Tibial nerve (tissue), 4 donors: Measurements from ENCODE around the gene KRTAP10-2. TPM values are rescaled to one million over a fixed set of nuclear protein-coding genes. Genes with fewer than 3 reads are reported as not detected.

ENCODE experiments used
- DNase-seq, 2 donors: peaks; one replicate each; pipeline ENCODE4 v3.0.0-alpha.2; 2019; ENCODE audit warnings: low spot score in 2 of 2
- H3K27ac ChIP-seq, 4 donors: fragments of 200-600 bp; sonication (generic) in 3 of 4; one replicate each; pipeline ENCODE4 v1.5.1; 2017 to 2019; ENCODE audit warnings: mild to moderate bottlenecking in 1 of 4
- H3K27me3 ChIP-seq, 2 donors: fragments of 200-600 bp; sonication (generic) in 1 of 2; one replicate each; pipeline versions ENCODE4 v1.5.1 to v1.6.0; 2017 to 2019
- H3K36me3 ChIP-seq, 3 donors: fragments of 200-600 bp; sonication (generic); one replicate each; pipeline ENCODE4 v1.5.1; 2018 to 2019
- H3K4me1 ChIP-seq, 4 donors: fragments of 200-600 bp; sonication (generic) in 3 of 4; one replicate each; pipeline ENCODE4 v1.5.1; 2017 to 2019
- H3K4me3 ChIP-seq, 4 donors: fragments of 200-600 bp; sonication (generic) in 3 of 4; one replicate each; pipeline ENCODE4 v1.5.1; 2017 to 2019; ENCODE audit warnings: mild to moderate bottlenecking in 1 of 4, moderate library complexity in 1 of 4
- H3K9me3 ChIP-seq, 4 donors: fragments of 200-600 bp; sonication (generic) in 3 of 4; one replicate each; pipeline ENCODE4 v1.5.1; 2017 to 2019
- CTCF ChIP-seq, 5 experiments: fragments of 200-600 bp in 3 of 5; fragments of 450-650 bp in 2 of 5; sonication (generic) in 3 of 5; IDR thresholded peaks; one replicate each; pipeline ENCODE4 v1.5.1; 2016 to 2019; ENCODE audit warnings: antibody characterized with exemption in 5 of 5, mild to moderate bottlenecking in 3 of 5, moderate library complexity in 2 of 5
- EP300 ChIP-seq, 2 donors: sonication (generic); formaldehyde crosslinking; IDR thresholded peaks; one replicate each; pipeline ENCODE4 v1.6.1; 2017; ENCODE audit warnings: antibody characterized with exemption in 2 of 2, mild to moderate bottlenecking in 1 of 2
- POLR2A ChIP-seq, 2 donors: fragments of 450-650 bp; IDR thresholded peaks; one replicate each; pipeline ENCODE4 v1.6.1; 2017; ENCODE audit warnings: antibody characterized with exemption in 2 of 2, mild to moderate bottlenecking in 2 of 2, moderate library complexity in 2 of 2
- WGBS, 2 donors: methylation state at CpG; one replicate each; pipeline ENCODE4 v1.1.5; 2018; 5-methylcytosine and 5-hydroxymethylcytosine counted together
- total RNA-seq, 4 donors: library from RNA; depleted of rRNA; stranded (reverse); fragments of >200 nt; gene quantifications; one replicate each; pipeline ENCODE4 v1.1.0, GENCODE V29; 2016

The KRTAP10-2 gene
- total RNA-seq, 4 donors from 2014 or later, result not detected

DNA sequence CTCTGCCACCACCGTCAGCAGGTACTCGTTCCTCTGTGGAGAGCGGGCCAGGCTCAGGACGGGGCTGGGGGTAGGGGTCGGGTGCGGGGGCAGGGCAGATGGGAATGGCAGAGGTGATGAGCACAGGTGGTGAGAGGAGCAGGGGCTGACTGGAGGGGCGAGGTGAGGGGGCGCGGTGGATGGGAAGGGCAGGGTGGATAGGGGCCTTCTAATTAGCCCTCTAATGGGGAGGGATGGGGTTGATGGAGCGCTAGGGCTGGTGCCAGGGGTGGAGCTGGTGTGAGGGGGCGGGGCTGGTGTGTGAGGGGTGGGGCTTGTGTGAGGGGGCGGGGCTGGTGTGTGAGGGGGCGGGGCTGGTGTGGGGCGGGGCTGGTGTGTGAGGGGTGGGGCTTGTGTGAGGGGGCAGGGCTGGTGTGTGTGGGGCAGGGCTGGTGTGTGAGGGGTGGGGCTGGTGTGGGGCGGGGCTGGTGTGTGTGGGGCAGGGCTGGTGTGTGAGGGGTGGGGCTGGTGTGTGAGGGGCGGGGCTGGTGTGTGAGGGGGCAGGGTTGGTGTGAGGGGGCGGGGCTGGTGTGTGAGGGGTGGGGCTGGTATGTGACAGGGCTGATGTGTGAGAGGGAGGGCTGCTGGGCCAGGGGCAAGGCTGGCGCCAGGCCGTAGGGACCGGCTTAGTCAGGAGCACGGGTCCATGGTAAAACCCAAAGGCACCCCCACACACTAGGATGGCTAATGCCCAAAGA is 17.2 kb downstream of the KRTAP10-2 start:
- peaks cover 0 to 5% (median 0%) of the 10 kb centered on the region in 4 donors for H3K9me3 ChIP-seq
- H3K27ac ChIP-seq, result no peak overlapping the region
- WGBS, 2 donors, result 93 to 98% methylated on average over 16 of the region's 21 CpGs
- H3K4me3 ChIP-seq, result no peak overlapping the region
- H3K27me3 ChIP-seq, result no peaks in the 10 kb centered on the region
- DNase-seq, result no peak
- TF ChIP-seq POLR2A (IDR thresholded peaks at IDR 0.05), result no peak
- TF ChIP-seq CTCF (IDR thresholded peaks at IDR 0.05), result no peak
- no peak for TF ChIP-seq EP300 (IDR thresholded peaks at IDR 0.05)
- H3K36me3 ChIP-seq, result no peaks in the 10 kb centered on the region
- no peaks in the 10 kb centered on the region for H3K4me1 ChIP-seq

DNA sequence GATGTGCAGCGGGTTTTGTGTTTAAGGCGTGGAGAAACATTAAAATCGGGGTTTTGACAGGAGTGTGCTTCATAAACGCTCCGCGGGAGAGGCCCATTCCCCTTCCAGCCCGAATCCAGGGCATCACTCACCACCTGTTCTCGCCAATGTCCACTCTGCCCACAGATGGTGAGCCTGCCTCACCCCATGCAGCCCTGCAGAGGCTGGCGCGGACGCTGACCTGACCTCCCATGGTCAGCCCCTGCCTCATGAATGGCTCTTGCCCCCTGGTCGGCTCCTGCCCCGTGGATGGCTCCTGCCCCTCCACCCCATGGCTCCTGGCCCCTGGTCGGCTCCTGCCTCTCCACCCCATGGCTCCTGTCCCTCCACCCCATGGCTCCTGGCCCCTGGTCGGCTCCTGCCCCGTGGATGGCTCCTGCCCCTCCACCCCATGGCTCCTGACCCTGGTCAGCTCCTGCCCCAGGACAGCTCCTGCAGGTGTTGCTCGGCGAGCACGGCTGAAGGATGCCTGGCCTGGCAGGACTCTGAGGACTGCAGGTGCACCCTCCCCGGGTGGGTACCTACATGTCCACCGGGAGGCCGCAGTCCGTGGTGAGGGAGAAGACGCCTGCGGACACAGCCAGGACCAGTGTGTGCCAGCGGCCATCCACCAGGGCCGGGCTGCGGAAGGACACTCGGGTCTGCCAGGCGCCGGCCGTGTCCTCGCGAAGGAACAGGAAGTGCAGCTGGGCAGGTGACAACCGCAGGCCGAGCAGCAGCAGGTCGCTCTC is 18.0 kb downstream of the KRTAP10-2 start:
- no peaks in the 10 kb centered on the region for H3K27me3 ChIP-seq

GRCh38 chr21:44532712-44533111 is 18.6 kb downstream of the KRTAP10-2 start:
- Histone ChIP-seq H3K36me3 (no peaks in the 10 kb centered on the region), H3K9me3 (peaks cover 0 to 2% (median 0%) of the 10 kb centered on the region in 4 donors), H3K27me3 (no peaks in the 10 kb centered on the region), H3K27ac (no peak overlapping the region), H3K4me1 (no peaks in the 10 kb centered on the region), H3K4me3 (no peak overlapping the region)
- DNase-seq, result no peak
- WGBS, 2 donors, result 75 to 77% methylated on average over 16 of the region's 16 CpGs
- TF ChIP-seq EP300 (IDR thresholded peaks at IDR 0.05) (no peak), POLR2A (IDR thresholded peaks at IDR 0.05) (no peak), CTCF (IDR thresholded peaks at IDR 0.05) (no peak)

More for the DNA sequence above, 18.0 kb downstream of the KRTAP10-2 start:
- Histone ChIP-seq H3K9me3 (peaks cover 0 to 5% (median 0%) of the 10 kb centered on the region in 4 donors), H3K4me3 (no peak overlapping the region), H3K36me3 (no peaks in the 10 kb centered on the region), H3K4me1 (no peaks in the 10 kb centered on the region), H3K27ac (no peak overlapping the region)
- DNase-seq, result no peak
- WGBS, 2 donors, result 91 to 92% methylated on average over 25 to 37 of the region's 37 CpGs
- TF ChIP-seq POLR2A (IDR thresholded peaks at IDR 0.05) (no peak), CTCF (IDR thresholded peaks at IDR 0.05) (no peak), EP300 (IDR thresholded peaks at IDR 0.05) (no peak)

DNA sequence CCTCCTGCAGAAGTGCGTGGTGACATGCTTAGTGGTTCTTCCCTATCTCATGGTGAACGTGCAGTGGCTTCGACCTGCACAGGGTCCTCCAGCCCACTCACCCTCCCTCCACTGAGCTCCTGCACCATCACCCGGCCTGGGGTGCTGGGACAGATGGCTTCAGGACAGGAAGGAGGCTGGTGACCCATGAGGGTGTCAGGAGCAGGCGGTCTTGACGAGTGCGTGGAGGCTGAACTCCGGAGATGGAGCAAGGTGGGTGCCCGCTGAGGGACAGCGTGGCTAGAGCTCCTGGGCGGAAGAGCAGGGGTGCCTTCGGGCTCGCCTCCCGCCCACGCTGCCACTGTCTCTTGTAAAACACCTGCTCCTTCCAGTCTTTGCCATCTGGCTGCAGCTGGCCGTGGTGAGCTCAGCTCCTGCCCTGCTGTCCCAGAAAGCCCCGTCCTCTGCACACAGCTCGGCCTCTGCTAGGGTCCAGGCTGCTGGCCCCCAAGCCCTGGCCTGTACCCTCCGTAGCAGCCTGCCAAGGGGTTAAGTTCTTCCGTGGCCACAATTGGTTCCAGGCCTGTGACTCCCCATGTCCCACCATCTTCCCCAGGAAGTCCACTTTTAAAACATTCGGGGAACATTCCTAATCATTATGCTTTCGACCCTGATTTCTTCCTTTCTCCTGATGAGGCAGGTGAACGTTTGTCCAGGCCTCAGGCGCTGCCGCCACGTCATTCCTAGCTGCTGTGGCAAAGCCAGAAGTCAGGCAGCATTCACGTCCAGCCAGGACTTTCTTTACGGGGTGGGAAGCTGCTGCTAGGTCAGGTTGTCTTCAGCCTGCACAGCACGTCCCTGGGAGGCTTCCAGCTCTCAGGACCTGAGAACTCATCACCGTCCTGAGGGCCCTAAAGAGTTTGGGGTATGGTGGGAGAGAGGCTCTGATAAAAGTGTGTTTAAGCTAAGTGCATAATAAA is 19.4 kb downstream of the KRTAP10-2 start:
- TF ChIP-seq POLR2A (IDR thresholded peaks at IDR 0.05), result no peak
- no peak for TF ChIP-seq CTCF (IDR thresholded peaks at IDR 0.05)
- TF ChIP-seq EP300 (IDR thresholded peaks at IDR 0.05), result no peak
- Histone ChIP-seq H3K4me1 (no peaks in the 10 kb centered on the region), H3K27ac (no peak overlapping the region), H3K27me3 (no peaks in the 10 kb centered on the region), H3K4me3 (no peak overlapping the region), H3K9me3 (no peaks in the 10 kb centered on the region), H3K36me3 (no peaks in the 10 kb centered on the region)
- DNase-seq, result no peak
- 73 to 76% methylated on average over 30 of the region's 30 CpGs for WGBS, 2 donors
